ENCODE results near the gene IBA57.

Gene IBA57

DNA sequence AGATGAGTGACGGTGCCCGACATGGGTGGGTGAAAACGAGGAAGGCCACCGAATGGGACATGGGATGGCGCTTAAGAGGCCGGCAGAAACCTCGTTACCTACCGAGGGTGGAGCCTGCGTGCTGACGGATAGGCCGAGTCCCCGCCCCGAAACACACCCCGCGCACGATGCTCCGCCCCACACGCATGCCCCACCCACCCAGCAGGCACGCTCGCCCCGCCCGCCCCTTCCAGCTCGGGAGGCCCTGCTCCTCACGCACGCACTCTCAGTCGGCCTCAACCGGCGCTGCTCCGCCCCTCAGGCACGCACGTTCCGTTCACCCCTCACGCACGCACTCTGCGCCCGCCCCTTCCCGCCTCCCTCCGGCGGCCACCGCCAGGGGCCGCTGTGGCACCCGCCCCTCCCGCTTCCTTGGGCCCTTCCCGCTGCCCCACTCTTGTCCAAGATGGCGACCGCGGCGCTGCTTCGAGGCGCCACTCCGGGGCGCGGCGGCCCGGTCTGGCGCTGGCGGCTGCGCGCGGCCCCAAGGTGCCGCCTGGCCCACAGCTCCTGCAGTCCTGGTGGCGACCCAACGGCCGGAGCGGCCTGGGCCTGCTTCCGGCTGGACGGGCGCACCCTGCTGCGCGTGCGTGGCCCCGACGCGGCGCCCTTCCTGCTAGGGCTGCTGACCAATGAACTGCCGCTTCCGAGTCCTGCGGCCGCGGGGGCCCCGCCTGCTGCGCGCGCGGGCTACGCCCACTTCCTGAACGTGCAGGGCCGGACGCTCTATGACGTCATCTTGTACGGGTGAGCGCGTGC lies at the start of gene IBA57:
IBA57 (plus strand) TSS at position 433 of the 798 bp plus-strand sequence; CDS start at position 446, 13 bp downstream.
- H3K36me3 ChIP-seq (ENCODE audit: control insufficient read depth, insufficient read depth, low read length) = no peaks in the 10 kb centered on the region; the same call in 1 of the 2 replicates
- DNase-seq (ENCODE audit: extremely low read depth, insufficient read length) = peak; percentile 99
- TF ChIP-seq, protein P1, sequence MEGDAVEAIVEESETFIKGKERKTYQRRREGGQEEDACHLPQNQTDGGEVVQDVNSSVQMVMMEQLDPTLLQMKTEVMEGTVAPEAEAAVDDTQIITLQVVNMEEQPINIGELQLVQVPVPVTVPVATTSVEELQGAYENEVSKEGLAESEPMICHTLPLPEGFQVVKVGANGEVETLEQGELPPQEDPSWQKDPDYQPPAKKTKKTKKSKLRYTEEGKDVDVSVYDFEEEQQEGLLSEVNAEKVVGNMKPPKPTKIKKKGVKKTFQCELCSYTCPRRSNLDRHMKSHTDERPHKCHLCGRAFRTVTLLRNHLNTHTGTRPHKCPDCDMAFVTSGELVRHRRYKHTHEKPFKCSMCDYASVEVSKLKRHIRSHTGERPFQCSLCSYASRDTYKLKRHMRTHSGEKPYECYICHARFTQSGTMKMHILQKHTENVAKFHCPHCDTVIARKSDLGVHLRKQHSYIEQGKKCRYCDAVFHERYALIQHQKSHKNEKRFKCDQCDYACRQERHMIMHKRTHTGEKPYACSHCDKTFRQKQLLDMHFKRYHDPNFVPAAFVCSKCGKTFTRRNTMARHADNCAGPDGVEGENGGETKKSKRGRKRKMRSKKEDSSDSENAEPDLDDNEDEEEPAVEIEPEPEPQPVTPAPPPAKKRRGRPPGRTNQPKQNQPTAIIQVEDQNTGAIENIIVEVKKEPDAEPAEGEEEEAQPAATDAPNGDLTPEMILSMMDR (IDR thresholded peaks at IDR 0.05; ENCODE audit: insufficient read depth, low read length, poor library complexity, severe bottlenecking) = peak; percentile 83
- peak within 1 kb of the TSS; percentile 87 for H3K4me3 ChIP-seq (replicated peaks; ENCODE audit: low read depth, low read length)
- no peaks in the 10 kb centered on the region for H3K27me3 ChIP-seq (replicated peaks; ENCODE audit: control insufficient read depth, insufficient read depth, low read length)

DNA sequence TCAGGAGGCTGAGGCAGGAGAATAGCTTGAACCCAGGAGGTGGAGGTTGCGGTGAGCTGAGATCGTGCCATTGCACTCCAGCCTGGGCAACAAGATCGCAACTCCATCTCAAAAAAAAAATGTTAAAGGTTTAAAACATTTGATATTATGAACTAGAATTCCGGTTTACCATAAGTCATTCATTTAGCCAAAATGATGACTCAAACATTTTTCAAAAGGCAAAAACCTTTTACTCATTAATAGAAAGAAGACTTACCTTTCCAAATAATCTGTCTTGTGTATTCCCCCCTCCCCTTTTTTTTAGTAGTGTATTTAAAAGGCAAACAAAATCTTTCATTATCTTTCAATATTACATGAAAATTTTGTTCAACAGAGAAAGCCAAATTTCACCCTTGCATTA lies 48.3 kb upstream of the IBA57 start:
- H3K27me3 ChIP-seq (replicated peaks; ENCODE audit: control insufficient read depth, insufficient read depth, low read length) = no peaks in the 10 kb centered on the region
- TF ChIP-seq, protein P1 (IDR thresholded peaks at IDR 0.05; ENCODE audit: insufficient read depth, low read length, poor library complexity, severe bottlenecking) = no peak
- H3K36me3 ChIP-seq (ENCODE audit: control insufficient read depth, insufficient read depth, low read length) = no peaks in the 10 kb centered on the region
- no peak overlapping the region for H3K4me3 ChIP-seq (replicated peaks; ENCODE audit: low read depth, low read length)
- no peak for DNase-seq (ENCODE audit: extremely low read depth, insufficient read length)

DNA sequence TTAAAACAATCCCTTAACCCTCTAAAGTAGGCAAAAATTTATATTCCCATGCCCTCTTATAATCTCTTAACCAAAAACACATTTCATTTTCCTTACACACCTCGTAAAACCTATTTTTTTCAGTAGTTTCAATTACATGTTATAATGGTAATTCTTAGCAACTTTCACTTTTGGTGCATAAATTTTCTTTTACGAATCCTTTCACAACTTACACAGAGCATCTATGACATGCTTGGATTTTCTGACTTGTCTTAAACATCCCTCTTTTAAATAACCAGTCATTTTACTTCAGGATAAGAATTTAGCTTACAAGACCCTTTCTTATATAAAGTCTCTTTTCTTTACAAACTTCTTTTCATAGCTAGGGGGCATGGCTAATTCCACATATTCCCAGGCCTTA lies 47.6 kb upstream of the IBA57 start:
- TF ChIP-seq, protein P1 (IDR thresholded peaks at IDR 0.05; ENCODE audit: insufficient read depth, low read length, poor library complexity, severe bottlenecking) = no peak
- no peak for DNase-seq (ENCODE audit: extremely low read depth, insufficient read length)
- Histone ChIP-seq H3K36me3 (ENCODE audit: control insufficient read depth, insufficient read depth, low read length) (no peaks in the 10 kb centered on the region), H3K4me3 (replicated peaks; ENCODE audit: low read depth, low read length) (no peak overlapping the region), H3K27me3 (replicated peaks; ENCODE audit: control insufficient read depth, insufficient read depth, low read length) (no peaks in the 10 kb centered on the region)

DNA sequence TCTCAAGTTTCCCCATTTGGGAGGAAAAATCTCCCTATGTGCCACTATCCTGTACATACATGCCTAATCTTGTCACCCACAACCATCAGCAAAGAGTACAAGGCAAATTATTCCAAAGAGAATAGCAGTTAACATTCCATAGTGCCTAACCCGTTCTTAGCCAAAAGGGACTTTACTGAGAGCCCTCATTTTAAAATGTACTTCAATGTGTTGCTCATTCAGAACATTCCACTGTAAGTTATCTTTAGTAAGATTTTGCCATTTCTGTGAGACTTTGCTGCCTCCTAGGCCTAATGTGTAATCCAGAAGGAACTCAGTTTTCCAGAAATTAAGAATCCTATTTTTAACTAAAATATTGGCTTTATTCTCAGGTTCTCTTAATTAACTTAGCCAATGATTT lies 45.3 kb upstream of the IBA57 start:
- DNase-seq (ENCODE audit: extremely low read depth, insufficient read length) = no peak
- H3K36me3 ChIP-seq (ENCODE audit: control insufficient read depth, insufficient read depth, low read length) = no peaks in the 10 kb centered on the region
- no peaks in the 10 kb centered on the region for H3K27me3 ChIP-seq (replicated peaks; ENCODE audit: control insufficient read depth, insufficient read depth, low read length)
- H3K4me3 ChIP-seq (replicated peaks; ENCODE audit: low read depth, low read length) = no peak overlapping the region
- TF ChIP-seq, protein P1 (IDR thresholded peaks at IDR 0.05; ENCODE audit: insufficient read depth, low read length, poor library complexity, severe bottlenecking) = no peak

DNA sequence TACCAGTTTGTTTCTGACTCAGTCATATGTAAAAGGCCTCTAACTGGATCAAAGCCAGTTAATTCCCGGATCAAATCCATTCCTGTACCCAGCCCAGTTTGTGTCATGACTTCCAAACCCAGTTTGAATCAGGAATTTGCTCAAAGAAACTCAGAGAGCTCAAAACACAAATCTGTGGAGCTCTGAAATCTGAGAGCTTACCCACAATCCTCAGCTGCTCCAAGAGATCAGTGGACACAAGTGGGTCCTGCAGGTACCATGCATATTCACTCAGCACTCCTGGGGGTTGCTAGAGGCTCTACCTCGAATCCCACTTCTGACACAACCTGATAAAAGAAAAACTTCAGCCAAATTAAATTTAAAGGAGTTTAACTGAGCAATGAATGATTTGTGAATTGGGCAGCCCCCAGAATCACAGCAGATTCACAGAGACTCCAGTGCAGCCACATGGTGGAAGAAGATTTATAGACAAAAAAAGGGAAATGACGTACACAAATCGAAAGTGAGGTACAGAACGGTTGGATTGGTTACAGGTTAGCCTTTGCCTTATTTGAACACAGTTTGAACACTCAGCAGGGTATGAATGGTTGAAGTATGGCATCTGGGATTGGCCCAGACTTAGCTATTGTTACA lies 44.6 kb upstream of the IBA57 start:
- H3K27me3 ChIP-seq (replicated peaks; ENCODE audit: control insufficient read depth, insufficient read depth, low read length) = no peaks in the 10 kb centered on the region
- H3K36me3 ChIP-seq (ENCODE audit: control insufficient read depth, insufficient read depth, low read length) = no peaks in the 10 kb centered on the region
- H3K4me3 ChIP-seq (replicated peaks; ENCODE audit: low read depth, low read length) = no peak overlapping the region
- no peak for DNase-seq (ENCODE audit: extremely low read depth, insufficient read length)
- TF ChIP-seq, protein P1 (IDR thresholded peaks at IDR 0.05; ENCODE audit: insufficient read depth, low read length, poor library complexity, severe bottlenecking) = no peak

Data from GM06990 (cell line).